ENCODE results near the gene MFNG. TPM values are rescaled to one million over a fixed set of nuclear protein-coding genes. Genes with fewer than 3 reads are reported as not detected.

Gene MFNG
- polyA plus RNA-seq, 1 donor from 2014 or later: 0.17 TPM

- Histone ChIP-seq H3K36me3 (ENCODE audit: insufficient read depth, low read length) (no peaks in the 10 kb centered on the region), H3F3A (ENCODE audit: insufficient read depth, low read length, poor library complexity, severe bottlenecking) (no peaks in the 10 kb centered on the region), H4K20me1 (ENCODE audit: insufficient read depth) (no peaks in the 10 kb centered on the region), H3K79me2 (replicated peaks; ENCODE audit: insufficient read depth, low read length) (no peaks in the 10 kb centered on the region), H3K9me3 (ENCODE audit: low read length) (no peaks in the 10 kb centered on the region), H2AFZ (ENCODE audit: low read depth, low read length) (no peak overlapping the region), H3K27me3 (ENCODE audit: insufficient read depth, low read depth, low read length) (no peaks in the 10 kb centered on the region), H3K4me2 (ENCODE audit: low read length) (no peak overlapping the region), H3K9me2 (ENCODE audit: insufficient read depth, low read length) (no peaks in the 10 kb centered on the region), H3K9ac (ENCODE audit: low read length) (no peak overlapping the region), H3K4me3 (ENCODE audit: low read length) (no peak overlapping the region), H3K27ac (ENCODE audit: low read length) (no peak overlapping the region)
- TF ChIP-seq CTCF (IDR thresholded peaks at IDR 0.05; ENCODE audit: poor library complexity, severe bottlenecking) (no peak), POLR2AphosphoS5 (IDR thresholded peaks at IDR 0.05) (no peak), SMC3 (conservative IDR thresholded peaks at IDR 0.05; ENCODE audit: poor library complexity) (no peak)
These were observed 10.5 kb upstream of the MFNG start for GRCh38 chr22:37496651-37497050.

- TF ChIP-seq EP300 (conservative IDR thresholded peaks at IDR 0.05; ENCODE audit: poor library complexity, severe bottlenecking): no peak
- TF ChIP-seq REST (IDR thresholded peaks at IDR 0.05; ENCODE audit: borderline replicate concordance): no peak
- TF ChIP-seq POLR2AphosphoS5 (IDR thresholded peaks at IDR 0.05): no peak
- H2AFZ ChIP-seq (ENCODE audit: low read depth, low read length): no peak overlapping the region
- H3K9me2 ChIP-seq (ENCODE audit: insufficient read depth, low read length): no peaks in the 10 kb centered on the region
- no peak overlapping the region for H3K27ac ChIP-seq (ENCODE audit: low read length)
- no peak overlapping the region for H3K4me3 ChIP-seq (ENCODE audit: low read length)
- H3K4me2 ChIP-seq (ENCODE audit: low read length): no peak overlapping the region
- no peaks in the 10 kb centered on the region for H4K20me1 ChIP-seq (ENCODE audit: insufficient read depth)
- H3K27me3 ChIP-seq (ENCODE audit: insufficient read depth, low read depth, low read length): no peaks in the 10 kb centered on the region
- H3K9me3 ChIP-seq (ENCODE audit: low read length): no peaks in the 10 kb centered on the region
- H3K9ac ChIP-seq (ENCODE audit: low read length): no peak overlapping the region
- H3F3A ChIP-seq (ENCODE audit: insufficient read depth, low read length, poor library complexity, severe bottlenecking): no peaks in the 10 kb centered on the region
- H3K79me2 ChIP-seq (replicated peaks; ENCODE audit: insufficient read depth, low read length): no peaks in the 10 kb centered on the region
- no peaks in the 10 kb centered on the region for H3K36me3 ChIP-seq (ENCODE audit: insufficient read depth, low read length)
These were observed 7.8 kb upstream of the MFNG start for GRCh38 chr22:37493979-37494378.

GRCh38 chr22:37492428-37493344 lies 6.5 kb upstream of the MFNG start:
- Histone ChIP-seq H4K20me1 (ENCODE audit: insufficient read depth) (no peaks in the 10 kb centered on the region), H3K4me2 (ENCODE audit: low read length) (no peak overlapping the region), H3K36me3 (ENCODE audit: insufficient read depth, low read length) (no peaks in the 10 kb centered on the region), H3K27ac (ENCODE audit: low read length) (no peak overlapping the region), H3K9me2 (ENCODE audit: insufficient read depth, low read length) (no peaks in the 10 kb centered on the region), H3K9me3 (ENCODE audit: low read length) (no peaks in the 10 kb centered on the region), H3K79me2 (replicated peaks; ENCODE audit: insufficient read depth, low read length) (no peaks in the 10 kb centered on the region), H2AFZ (ENCODE audit: low read depth, low read length) (no peak overlapping the region), H3K9ac (ENCODE audit: low read length) (no peak overlapping the region), H3K27me3 (ENCODE audit: insufficient read depth, low read depth, low read length) (no peaks in the 10 kb centered on the region), H3K4me3 (ENCODE audit: low read length) (no peak overlapping the region), H3F3A (ENCODE audit: insufficient read depth, low read length, poor library complexity, severe bottlenecking) (no peaks in the 10 kb centered on the region)
- TF ChIP-seq CTCF (IDR thresholded peaks at IDR 0.05; ENCODE audit: poor library complexity, severe bottlenecking): peak; percentile 29
- TF ChIP-seq MXI1 (conservative IDR thresholded peaks at IDR 0.05; ENCODE audit: poor library complexity, severe bottlenecking): no peak
- no peak for TF ChIP-seq POLR2AphosphoS5 (IDR thresholded peaks at IDR 0.05)

All from neural cell (in vitro differentiated cells).